SU-DHL-6 (cell line): ENCODE measurements around the gene TMEM52.

ENCODE experiments used
- H2AFZ ChIP-seq: fragments of 200-600 bp; sonication (generic); 2 replicates; pipeline ENCODE4 v1.6.1; 2014; ENCODE audit warnings: low read depth, mild to moderate bottlenecking, moderate library complexity, mixed read lengths, antibody characterized with exemption, low read length; ENCODE audit not compliant: severe bottlenecking
- H3F3A ChIP-seq: fragments of 200-600 bp; shearing (Covaris generic); 2 replicates; pipeline ENCODE4 v1.6.0; 2016; ENCODE audit warnings: antibody characterized with exemption, mild to moderate bottlenecking; ENCODE audit not compliant: insufficient read depth
- H3K27ac ChIP-seq: fragments of 200-600 bp; sonication (generic); 2 replicates; pipeline ENCODE4 v1.5.1; 2016; ENCODE audit warnings: low read depth, mild to moderate bottlenecking, low read length, moderate library complexity, mixed read lengths
- H3K27me3 ChIP-seq: fragments of 200-600 bp; sonication (generic), shearing (Covaris generic); 2 replicates; pipeline ENCODE4 v1.6.0; 2014; ENCODE audit warnings: mild to moderate bottlenecking, low read length
- H3K36me3 ChIP-seq: fragments of 200-600 bp; sonication (generic); 2 replicates; pipeline ENCODE4 v1.6.1; 2014; ENCODE audit warnings: mild to moderate bottlenecking, low read length, mixed read lengths
- H3K4me2 ChIP-seq: fragments of 300-600, 200-600 bp; shearing (Covaris generic), sonication (generic); 2 replicates; pipeline ENCODE4 v1.6.0; 2014; ENCODE audit warnings: low read length, low read depth, mild to moderate bottlenecking; ENCODE audit not compliant: poor library complexity, severe bottlenecking
- H3K4me3 ChIP-seq: fragments of 200-600 bp; sonication (generic); 2 replicates; pipeline ENCODE4 v1.5.1; 2014; ENCODE audit warnings: antibody characterized with exemption, low read length, mild to moderate bottlenecking, mixed read lengths; ENCODE audit not compliant: insufficient read depth, poor library complexity, severe bottlenecking
- H3K79me2 ChIP-seq: fragments of 200-600 bp; sonication (generic); 2 replicates; pipeline ENCODE4 v1.6.1; 2014; ENCODE audit warnings: mild to moderate bottlenecking, low read length, moderate library complexity; ENCODE audit not compliant: insufficient read depth
- H3K9ac ChIP-seq: fragments of 200-600 bp; sonication (generic); 2 replicates; pipeline ENCODE4 v1.7.0; 2014; ENCODE audit warnings: mild to moderate bottlenecking, low read length
- H3K9me2 ChIP-seq: fragments of 200-600 bp; sonication (generic); replicated peaks from 2 replicates; pipeline ENCODE4 v1.6.1; 2014; ENCODE audit warnings: low read length; ENCODE audit not compliant: insufficient read depth
- H3K9me3 ChIP-seq: fragments of 200-600 bp; sonication (generic); 2 replicates; pipeline ENCODE4 v1.6.1; 2014; ENCODE audit warnings: low read length, mixed read lengths; ENCODE audit not compliant: insufficient read depth
- H4K20me1 ChIP-seq: fragments of 200-600 bp; sonication (generic); 2 replicates; pipeline ENCODE4 v1.6.1; 2014; ENCODE audit warnings: low read depth, mild to moderate bottlenecking, antibody characterized with exemption, low read length, moderate library complexity, mixed read lengths
- CTCF ChIP-seq: fragments of 200-600 bp; sonication (generic); IDR thresholded peaks from one replicate; pipeline ENCODE4 v1.5.1; 2017; ENCODE audit warnings: antibody characterized with exemption, mild to moderate bottlenecking, low read length, moderate library complexity; ENCODE audit not compliant: insufficient read depth, poor library complexity, severe bottlenecking
- EZH2phosphoT487 ChIP-seq: fragments of 200-600 bp; sonication (generic), shearing (Covaris generic); conservative IDR thresholded peaks from 2 replicates; pipeline ENCODE4 v1.6.1; 2018; ENCODE audit warnings: mild to moderate bottlenecking, antibody characterized with exemption, low read length, moderate library complexity, mixed read lengths

TMEM52 gene

DNA sequence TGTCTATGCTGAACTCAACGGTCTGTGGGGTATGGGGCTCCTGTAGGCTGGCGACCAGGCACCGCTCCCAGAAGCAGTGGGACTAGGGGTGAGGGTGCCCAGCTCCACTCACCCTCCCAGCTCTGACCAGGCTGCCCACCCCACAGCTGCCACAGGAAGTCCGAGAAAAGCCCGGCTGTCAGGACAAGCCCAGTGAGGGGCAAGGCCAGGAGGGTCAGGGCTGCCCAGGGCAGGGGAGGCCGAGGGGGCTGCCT is 3.5 kb upstream of the TMEM52 start:
- TF ChIP-seq CTCF (no peak), EZH2phosphoT487 (no peak)
- no peaks in the 10 kb centered on the region for H3K9me2 ChIP-seq
- no peak overlapping the region for H3K9ac ChIP-seq
- no peaks in the 10 kb centered on the region for H3K36me3 ChIP-seq
- no peak overlapping the region for H3K27ac ChIP-seq
- no peaks in the 10 kb centered on the region for H3F3A ChIP-seq
- no peaks in the 10 kb centered on the region for H4K20me1 ChIP-seq
- H3K79me2 ChIP-seq, result no peaks in the 10 kb centered on the region
- no peaks in the 10 kb centered on the region for H3K27me3 ChIP-seq
- no peak overlapping the region for H3K4me2 ChIP-seq
- H2AFZ ChIP-seq, result no peak overlapping the region
- H3K9me3 ChIP-seq, result no peaks in the 10 kb centered on the region
- no peak overlapping the region for H3K4me3 ChIP-seq

DNA sequence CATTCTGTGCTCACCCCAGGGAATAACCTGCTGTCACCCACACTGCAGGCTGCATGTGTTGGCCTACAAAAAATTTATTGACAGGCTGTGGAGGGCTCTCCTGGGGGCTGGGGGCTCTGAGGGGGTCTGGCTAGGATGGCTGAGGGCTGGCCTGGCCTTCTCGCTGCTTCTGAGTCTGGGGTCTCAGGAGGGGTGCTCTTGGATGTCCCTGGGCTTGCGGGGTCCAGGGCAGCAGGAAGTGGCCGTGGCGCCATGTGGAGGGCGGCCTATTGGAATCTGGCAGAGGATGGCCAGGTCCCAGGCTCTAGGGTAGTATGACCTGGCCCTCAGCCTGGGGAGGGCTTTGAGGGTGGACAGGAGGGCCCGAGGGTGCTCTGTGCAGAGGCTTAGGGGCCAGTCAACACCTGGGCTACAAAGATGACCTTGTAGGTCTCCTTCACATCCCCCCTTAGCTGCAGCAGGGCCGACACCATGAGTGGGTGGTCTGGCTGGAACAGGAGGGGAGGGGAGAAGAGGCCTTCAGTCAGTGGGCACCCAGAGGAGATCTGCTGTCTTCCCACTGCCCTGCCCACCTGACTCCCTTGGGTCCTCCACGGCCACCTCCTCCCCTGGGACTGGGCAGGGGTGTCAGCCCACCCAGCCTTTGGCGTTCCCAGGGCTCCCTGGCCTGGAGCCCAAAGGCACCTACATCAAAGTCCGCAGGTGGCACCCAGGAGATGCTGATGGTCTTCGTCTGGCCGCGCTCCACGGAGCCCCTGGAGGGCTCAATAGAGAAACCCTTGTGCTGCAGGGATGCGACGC is 3.0 kb upstream of the TMEM52 start:
- H3K4me2 ChIP-seq, result no peak overlapping the region
- no peaks in the 10 kb centered on the region for H4K20me1 ChIP-seq
- no peaks in the 10 kb centered on the region for H3K27me3 ChIP-seq
- no peak overlapping the region for H3K4me3 ChIP-seq
- H3K79me2 ChIP-seq, result no peaks in the 10 kb centered on the region
- no peak overlapping the region for H3K27ac ChIP-seq
- no peak overlapping the region for H2AFZ ChIP-seq
- no peak overlapping the region for H3K9ac ChIP-seq
- H3F3A ChIP-seq, result no peaks in the 10 kb centered on the region
- H3K36me3 ChIP-seq, result no peaks in the 10 kb centered on the region
- H3K9me3 ChIP-seq, result no peaks in the 10 kb centered on the region
- TF ChIP-seq CTCF, result no peak
- TF ChIP-seq EZH2phosphoT487, result no peak
- H3K9me2 ChIP-seq, result no peaks in the 10 kb centered on the region

DNA sequence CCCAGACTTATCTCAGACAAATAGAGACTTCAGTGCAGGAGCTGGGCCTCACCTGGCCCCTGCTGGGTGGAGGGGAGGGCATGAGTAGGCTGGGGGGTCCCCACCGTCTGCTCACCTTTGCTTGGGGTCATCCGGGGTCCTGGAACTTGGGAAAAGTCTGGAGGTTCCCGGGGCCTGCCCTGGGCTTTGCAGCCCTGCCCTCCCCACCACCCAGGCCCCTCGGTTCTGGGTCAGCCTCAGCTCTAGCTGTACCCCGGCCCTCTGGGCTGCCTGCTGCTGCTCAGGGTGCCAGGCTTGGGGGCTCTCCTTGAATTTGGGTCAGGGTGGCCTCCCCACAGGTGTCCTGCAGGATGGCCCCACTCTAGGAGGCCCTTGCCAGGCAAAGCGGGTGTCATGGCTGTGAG is 2.4 kb upstream of the TMEM52 start:
- H3K9ac ChIP-seq, result no peak overlapping the region
- no peaks in the 10 kb centered on the region for H3K27me3 ChIP-seq
- H3K79me2 ChIP-seq, result no peaks in the 10 kb centered on the region
- H4K20me1 ChIP-seq, result no peaks in the 10 kb centered on the region
- no peak overlapping the region for H3K27ac ChIP-seq
- TF ChIP-seq CTCF, result no peak
- no peak for TF ChIP-seq EZH2phosphoT487
- H3K4me3 ChIP-seq, result no peak overlapping the region
- H3K9me3 ChIP-seq, result no peaks in the 10 kb centered on the region
- H2AFZ ChIP-seq, result no peak overlapping the region
- no peaks in the 10 kb centered on the region for H3K36me3 ChIP-seq
- H3K9me2 ChIP-seq, result no peaks in the 10 kb centered on the region
- no peaks in the 10 kb centered on the region for H3F3A ChIP-seq
- H3K4me2 ChIP-seq, result no peak overlapping the region
